Activated gamma-delta T cell treated with Interleukin-2 at 50 U/mL for 16 hours (primary cell): ENCODE measurements around the gene RPL31.
"Not testable (repeated sequence)": the region's sequence is repeated elsewhere in the genome, so short reads cannot be mapped to it uniquely, and the experiment has no call there.

ENCODE experiments used
- DNase-seq: peaks from one replicate; pipeline ENCODE4 v3.0.0-alpha.2; 2020

The RPL31 gene

GRCh38 chr2:101030866-101031554, 28.9 kb downstream of the RPL31 start:
- DNase-seq: no peak

- no peak for DNase-seq
Observed at GRCh38 chr2:101032084-101032776, 30.1 kb downstream of the RPL31 start.

GRCh38 chr2:101036562-101036961, 34.5 kb downstream of the RPL31 start:
- DNase-seq: no peak

GRCh38 chr2:101037161-101037755, 35.2 kb downstream of the RPL31 start:
- no peak for DNase-seq

- no peak for DNase-seq
Observed at GRCh38 chr2:101038455-101039255, 36.6 kb downstream of the RPL31 start.

GRCh38 chr2:101040072-101040471, 38.0 kb downstream of the RPL31 start:
- DNase-seq: no peak

GRCh38 chr2:101040761-101041160, 38.7 kb downstream of the RPL31 start:
- DNase-seq: no peak

- no peak for DNase-seq
Observed at GRCh38 chr2:101041413-101041812, 39.3 kb downstream of the RPL31 start.

- no peak for DNase-seq
Observed at GRCh38 chr2:101045330-101045729, 43.2 kb downstream of the RPL31 start.

- DNase-seq: no peak
Observed at GRCh38 chr2:101047075-101047766, 45.1 kb downstream of the RPL31 start.

GRCh38 chr2:101047774-101048173, 45.7 kb downstream of the RPL31 start:
- DNase-seq: no peak

- DNase-seq: no peak
Observed at GRCh38 chr2:101048756-101049155, 46.7 kb downstream of the RPL31 start.

GRCh38 chr2:101050886-101051285, 48.8 kb downstream of the RPL31 start:
- DNase-seq: not testable (repeated sequence)

- DNase-seq: no peak
Observed at GRCh38 chr2:101052147-101052546, 50.1 kb downstream of the RPL31 start.

- DNase-seq: no peak
Observed at GRCh38 chr2:101053117-101053516, 51.0 kb downstream of the RPL31 start.
